ENCODE data around the gene POLQ. TPM values are rescaled to one million over a fixed set of nuclear protein-coding genes. Genes with fewer than 3 reads are reported as not detected.

The POLQ gene
- total and polyA plus RNA-seq, 10 of the 15 experiments (the other 5 are each of a cell fraction or from before 2014, with no cell fraction given), result 3.3 to 22.4 (median 15.9) TPM

DNA sequence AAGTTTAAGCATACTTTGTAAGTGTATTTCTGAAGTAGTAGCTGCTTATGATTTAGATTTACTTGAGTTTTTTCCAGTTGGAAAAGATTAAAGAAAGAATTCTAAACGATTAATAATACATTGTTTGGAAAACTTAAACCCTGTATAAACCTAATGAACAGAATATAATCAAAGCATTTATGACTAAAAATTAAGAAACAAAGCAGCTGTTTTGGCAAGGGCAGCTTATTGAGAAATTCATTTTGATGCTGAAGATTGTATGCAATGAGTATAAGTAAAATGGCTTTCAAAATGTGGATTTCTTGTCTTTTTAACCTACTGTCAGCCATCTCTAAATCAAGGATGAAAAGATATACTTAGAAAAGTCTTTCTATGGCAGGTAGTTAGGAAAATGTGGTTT lies 140.2 kb downstream of the POLQ start (continued):
- TF ChIP-seq, protein P1, sequence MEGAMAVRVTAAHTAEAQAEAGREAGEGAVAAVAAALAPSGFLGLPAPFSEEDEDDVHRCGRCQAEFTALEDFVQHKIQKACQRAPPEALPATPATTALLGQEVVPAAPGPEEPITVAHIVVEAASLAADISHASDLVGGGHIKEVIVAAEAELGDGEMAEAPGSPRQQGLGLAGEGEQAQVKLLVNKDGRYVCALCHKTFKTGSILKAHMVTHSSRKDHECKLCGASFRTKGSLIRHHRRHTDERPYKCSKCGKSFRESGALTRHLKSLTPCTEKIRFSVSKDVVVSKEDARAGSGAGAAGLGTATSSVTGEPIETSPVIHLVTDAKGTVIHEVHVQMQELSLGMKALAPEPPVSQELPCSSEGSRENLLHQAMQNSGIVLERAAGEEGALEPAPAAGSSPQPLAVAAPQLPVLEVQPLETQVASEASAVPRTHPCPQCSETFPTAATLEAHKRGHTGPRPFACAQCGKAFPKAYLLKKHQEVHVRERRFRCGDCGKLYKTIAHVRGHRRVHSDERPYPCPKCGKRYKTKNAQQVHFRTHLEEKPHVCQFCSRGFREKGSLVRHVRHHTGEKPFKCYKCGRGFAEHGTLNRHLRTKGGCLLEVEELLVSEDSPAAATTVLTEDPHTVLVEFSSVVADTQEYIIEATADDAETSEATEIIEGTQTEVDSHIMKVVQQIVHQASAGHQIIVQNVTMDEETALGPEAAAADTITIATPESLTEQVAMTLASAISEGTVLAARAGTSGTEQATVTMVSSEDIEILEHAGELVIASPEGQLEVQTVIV (IDR thresholded peaks at IDR 0.05; ENCODE audit: borderline replicate concordance, partially characterized antibody), result no peak
- TF ChIP-seq BACH1 (IDR thresholded peaks at IDR 0.05; ENCODE audit: borderline replicate concordance), result no peak
- TF ChIP-seq SREBF1 (IDR thresholded peaks at IDR 0.05; ENCODE audit: low read length), result no peak
- TF ChIP-seq RCOR1 (conservative IDR thresholded peaks at IDR 0.05; ENCODE audit: low read depth, low read length), result no peak
- no peak for TF ChIP-seq JUND (IDR thresholded peaks at IDR 0.05; ENCODE audit: low read depth, low read length)

DNA sequence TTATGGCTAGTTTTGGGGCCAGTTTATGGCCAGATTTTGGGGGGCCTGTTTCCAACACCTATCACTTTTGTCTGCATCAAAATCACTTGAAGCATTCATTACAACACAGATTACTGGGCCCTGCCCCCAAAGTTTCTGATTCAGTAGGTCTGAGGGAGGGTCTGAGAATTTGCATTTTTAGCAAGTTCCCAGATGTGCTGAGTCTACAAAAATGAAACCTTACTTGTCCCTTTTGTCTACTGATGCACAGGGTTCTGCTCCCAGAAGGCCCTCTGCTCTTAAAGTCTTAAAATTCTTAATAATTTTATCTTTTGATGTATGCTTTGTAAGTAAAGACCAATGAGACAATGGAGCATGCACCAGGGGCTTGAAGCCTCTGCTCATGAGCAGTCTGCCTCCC lies 146.0 kb downstream of the POLQ start:
- intact Hi-C loops (cut with micrococcal nuclease; ENCODE audit: unreplicated experiment), result no loop called here
- Histone ChIP-seq H3K4me1 (ENCODE audit: control insufficient read depth, insufficient read depth, low read length) (no peaks in the 10 kb centered on the region), H3K27me3 (replicated peaks in 1 of 2; ENCODE audit: control insufficient read depth in 2 of 2, insufficient read depth in 2 of 2, low read length in 1 of 2) (no peaks in the 10 kb centered on the region), H4K20me1 (ENCODE audit: control insufficient read depth, insufficient read depth) (no peaks in the 10 kb centered on the region), H3K36me3 (ENCODE audit: control insufficient read depth in 2 of 2, insufficient read depth in 2 of 2, low read length in 1 of 2) (no peaks in the 10 kb centered on the region), H2AFZ (ENCODE audit: control insufficient read depth, low read depth, low read length) (no peak overlapping the region), H3K27ac (ENCODE audit: control insufficient read depth, insufficient read depth) (no peak overlapping the region), H3K9ac (ENCODE audit: control insufficient read depth, insufficient read depth, low read length) (no peak overlapping the region), H3K79me2 (ENCODE audit: control insufficient read depth, insufficient read depth, low read length) (no peaks in the 10 kb centered on the region), H3K4me3 (no peak overlapping the region), H3K4me2 (ENCODE audit: control insufficient read depth, insufficient read depth) (no peak overlapping the region), H3K9me3 (replicated peaks; ENCODE audit: control insufficient read depth, insufficient read depth, low read length) (no peaks in the 10 kb centered on the region)
- CTCF ChIA-PET, result no interaction called here
- FAIRE-seq, result no peak
- BruUV-seq (replicated peaks), result no TSS peak
- ATAC-seq, result no peak
- POLR2A ChIA-PET, result no interaction called here
- DNase-seq (ENCODE audit: low read depth, low spot score), result no peak
- SMC1A ChIA-PET (ENCODE audit: uncharacterized antibody, unreplicated experiment), result no interaction called here
- RAD21 ChIA-PET (ENCODE audit: unreplicated experiment), result no interaction called here
- in situ Hi-C loops (cut with MboI), result no loop called here
- TF ChIP-seq ZNF207 (IDR thresholded peaks at IDR 0.05; ENCODE audit: borderline replicate concordance) (no peak), CEBPB (IDR thresholded peaks at IDR 0.05; ENCODE audit: borderline replicate concordance in 1 of 2, low read depth in 2 of 2, low read length in 2 of 2) (no peak), SIX5 (IDR thresholded peaks at IDR 0.05; ENCODE audit: low read depth, low read length, severe bottlenecking) (no peak), SUPT20H (IDR thresholded peaks at IDR 0.05; ENCODE audit: borderline replicate concordance, control insufficient read depth, low read depth, low read length) (no peak), RUNX3 (IDR thresholded peaks at IDR 0.05; ENCODE audit: low read length) (no peak), MYB (IDR thresholded peaks at IDR 0.05; ENCODE audit: borderline replicate concordance, low read depth, low read length) (no peak)
- TF ChIP-seq, protein P2, sequence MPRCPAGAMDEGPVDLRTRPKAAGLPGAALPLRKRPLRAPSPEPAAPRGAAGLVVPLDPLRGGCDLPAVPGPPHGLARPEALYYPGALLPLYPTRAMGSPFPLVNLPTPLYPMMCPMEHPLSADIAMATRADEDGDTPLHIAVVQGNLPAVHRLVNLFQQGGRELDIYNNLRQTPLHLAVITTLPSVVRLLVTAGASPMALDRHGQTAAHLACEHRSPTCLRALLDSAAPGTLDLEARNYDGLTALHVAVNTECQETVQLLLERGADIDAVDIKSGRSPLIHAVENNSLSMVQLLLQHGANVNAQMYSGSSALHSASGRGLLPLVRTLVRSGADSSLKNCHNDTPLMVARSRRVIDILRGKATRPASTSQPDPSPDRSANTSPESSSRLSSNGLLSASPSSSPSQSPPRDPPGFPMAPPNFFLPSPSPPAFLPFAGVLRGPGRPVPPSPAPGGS (IDR thresholded peaks at IDR 0.05; ENCODE audit: borderline replicate concordance, insufficient read depth, low read depth, low read length, poor library complexity, severe bottlenecking), result no peak
- TF ChIP-seq, protein P3, sequence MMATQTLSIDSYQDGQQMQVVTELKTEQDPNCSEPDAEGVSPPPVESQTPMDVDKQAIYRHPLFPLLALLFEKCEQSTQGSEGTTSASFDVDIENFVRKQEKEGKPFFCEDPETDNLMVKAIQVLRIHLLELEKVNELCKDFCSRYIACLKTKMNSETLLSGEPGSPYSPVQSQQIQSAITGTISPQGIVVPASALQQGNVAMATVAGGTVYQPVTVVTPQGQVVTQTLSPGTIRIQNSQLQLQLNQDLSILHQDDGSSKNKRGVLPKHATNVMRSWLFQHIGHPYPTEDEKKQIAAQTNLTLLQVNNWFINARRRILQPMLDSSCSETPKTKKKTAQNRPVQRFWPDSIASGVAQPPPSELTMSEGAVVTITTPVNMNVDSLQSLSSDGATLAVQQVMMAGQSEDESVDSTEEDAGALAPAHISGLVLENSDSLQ (IDR thresholded peaks at IDR 0.05), result no peak
- TF ChIP-seq, protein P1 (IDR thresholded peaks at IDR 0.05; ENCODE audit: borderline replicate concordance, partially characterized antibody), result no peak

Measured in GM12878 (cell line).